Lung microvascular endothelial cell (primary cell): ENCODE data around the gene CCDC85A. TPM values are rescaled to one million over a fixed set of nuclear protein-coding genes. Genes with fewer than 3 reads are reported as not detected.

Experiments used
- DNase-seq, 2 donors: peaks; one replicate each; pipeline versions ENCODE4 v3.0.0 to v3.0.0-alpha.2; 2010; ENCODE audit warnings: low read depth in 2 of 2
- total RNA-seq: library from RNA; depleted of rRNA; stranded (reverse); fragments of >200 nt; gene quantifications from 2 replicates; pipeline ENCODE4 v1.2.1, GENCODE V29; 2014

CCDC85A gene
- total RNA-seq, 1 donor from 2014 or later: 1.4 TPM

- DNase-seq: no peak
These were observed 113.9 kb downstream of the CCDC85A start for GRCh38 chr2:56297671-56298070.

- peak in 1 of 2 donors; percentile 15 for DNase-seq
These were observed 115.4 kb downstream of the CCDC85A start for GRCh38 chr2:56299171-56299691.

GRCh38 chr2:56309626-56310170 is 125.9 kb downstream of the CCDC85A start:
- DNase-seq: no peak

GRCh38 chr2:56313500-56313921 is 129.7 kb downstream of the CCDC85A start:
- no peak for DNase-seq

GRCh38 chr2:56314371-56314770 is 130.6 kb downstream of the CCDC85A start:
- no peak for DNase-seq

- peak in 1 of 2 donors; percentile 29 for DNase-seq
These were observed 131.0 kb downstream of the CCDC85A start for GRCh38 chr2:56314796-56315195.

GRCh38 chr2:56315376-56315775 is 131.6 kb downstream of the CCDC85A start:
- no peak for DNase-seq

GRCh38 chr2:56316011-56316410 is 132.2 kb downstream of the CCDC85A start:
- no peak for DNase-seq

GRCh38 chr2:56318147-56318546 is 134.4 kb downstream of the CCDC85A start:
- DNase-seq: no peak

- no peak for DNase-seq
These were observed 142.0 kb downstream of the CCDC85A start for GRCh38 chr2:56325661-56326345.

GRCh38 chr2:56326346-56326741 is 142.6 kb downstream of the CCDC85A start:
- no peak for DNase-seq

- DNase-seq: no peak
These were observed 148.0 kb downstream of the CCDC85A start for GRCh38 chr2:56331810-56332209.

- no peak for DNase-seq
These were observed 150.2 kb downstream of the CCDC85A start for GRCh38 chr2:56333812-56334485.

GRCh38 chr2:56334622-56335021 is 150.8 kb downstream of the CCDC85A start:
- no peak for DNase-seq

GRCh38 chr2:56335101-56335500 is 151.3 kb downstream of the CCDC85A start:
- DNase-seq: no peak

- DNase-seq: peak; percentile 9 to 67
These were observed 153.6 kb downstream of the CCDC85A start for GRCh38 chr2:56337342-56337741.

- DNase-seq: no peak
These were observed 154.4 kb downstream of the CCDC85A start for GRCh38 chr2:56338232-56338631.

GRCh38 chr2:56344771-56345170 is 161.0 kb downstream of the CCDC85A start:
- no peak for DNase-seq

- no peak for DNase-seq
These were observed 164.1 kb downstream of the CCDC85A start for GRCh38 chr2:56347881-56348280.

GRCh38 chr2:56348392-56349210 is 164.8 kb downstream of the CCDC85A start:
- no peak for DNase-seq

GRCh38 chr2:56357655-56358295 is 174.0 kb downstream of the CCDC85A start:
- DNase-seq: peak in 1 of 2 donors; percentile 19
